MM.1S (cell line): Measurements from ENCODE around the gene MZB1.

Experiments
- DNase-seq: peaks from one replicate; pipeline ENCODE4 v3.0.0-alpha.2; 2015
- H2AFZ ChIP-seq: fragments of 300-600 bp; sonication (generic); 2 replicates; pipeline ENCODE4 v1.6.0; 2016; ENCODE audit warnings: antibody characterized with exemption, low read length
- H3F3A ChIP-seq: fragments of 300-600 bp; sonication (generic); 2 replicates; pipeline ENCODE4 v1.6.1; 2016; ENCODE audit warnings: mild to moderate bottlenecking, antibody characterized with exemption, low read length, moderate library complexity, mixed read lengths; ENCODE audit not compliant: insufficient read depth
- H3K27ac ChIP-seq: fragments of 300-600 bp; sonication (generic); 2 replicates; pipeline ENCODE4 v1.5.1; 2016; ENCODE audit warnings: mild to moderate bottlenecking, low read length
- H3K27me3 ChIP-seq: fragments of 300-600 bp; sonication (generic); replicated peaks from 2 replicates; pipeline ENCODE4 v1.6.0; 2016; ENCODE audit warnings: low read length; ENCODE audit not compliant: insufficient read depth
- H3K36me3 ChIP-seq: fragments of 300-600 bp; sonication (generic); replicated peaks from 2 replicates; pipeline ENCODE4 v1.6.1; 2016; ENCODE audit warnings: mild to moderate bottlenecking, low read length, mixed read lengths; ENCODE audit not compliant: insufficient read depth
- H3K4me1 ChIP-seq: fragments of 300-600 bp; sonication (generic); 2 replicates; pipeline ENCODE4 v1.6.1; 2016; ENCODE audit warnings: low read length, mixed read lengths
- H3K4me2 ChIP-seq: fragments of 300-600 bp; sonication (generic); 2 replicates; pipeline ENCODE4 v1.6.0; 2016; ENCODE audit warnings: low read depth, low read length
- H3K4me3 ChIP-seq: fragments of 300-600 bp; sonication (generic); 2 replicates; pipeline ENCODE4 v1.5.1; 2016; ENCODE audit warnings: low read length, mixed read lengths
- H3K79me2 ChIP-seq: fragments of 300-600 bp; sonication (generic); 2 replicates; pipeline ENCODE4 v1.6.1; 2016; ENCODE audit warnings: mixed run types, low read length, mixed read lengths
- H3K9ac ChIP-seq: fragments of 300-600 bp; sonication (generic); 2 replicates; pipeline ENCODE4 v1.6.1; 2016; ENCODE audit warnings: low read length, mixed read lengths
- H3K9me2 ChIP-seq: fragments of 300-600 bp; sonication (generic); replicated peaks from 2 replicates; pipeline ENCODE4 v1.6.1; 2016; ENCODE audit warnings: mild to moderate bottlenecking, low read length, mixed read lengths; ENCODE audit not compliant: insufficient read depth
- H3K9me3 ChIP-seq: fragments of 300-600 bp; sonication (generic); replicated peaks from 2 replicates; pipeline ENCODE4 v1.6.1; 2016; ENCODE audit warnings: mild to moderate bottlenecking, low read length, mixed read lengths; ENCODE audit not compliant: insufficient read depth
- H4K20me1 ChIP-seq: fragments of 300-600 bp; sonication (generic); 2 replicates; pipeline ENCODE4 v1.6.1; 2016; ENCODE audit warnings: mild to moderate bottlenecking, low read length, moderate library complexity, mixed read lengths; ENCODE audit not compliant: insufficient read depth
- EZH2 ChIP-seq: fragments of 300-600 bp; sonication (generic); optimal IDR thresholded peaks from 2 replicates; pipeline ENCODE3; 2017; ENCODE audit warnings: low read depth, mild to moderate bottlenecking, antibody characterized with exemption, low read length, mixed read lengths
- EZH2phosphoT487 ChIP-seq: fragments of 300-600 bp; sonication (generic); IDR thresholded peaks from 2 replicates; pipeline ENCODE4 v1.6.1; 2018; ENCODE audit warnings: antibody characterized with exemption, low read length
- TF ChIP-seq, protein P1 (sequence below): fragments of 300-600 bp; sonication (generic); IDR thresholded peaks from 2 replicates; pipeline ENCODE4 v1.5.1; 2016; ENCODE audit warnings: antibody characterized with exemption, low read length, mixed read lengths

Gene MZB1

DNA sequence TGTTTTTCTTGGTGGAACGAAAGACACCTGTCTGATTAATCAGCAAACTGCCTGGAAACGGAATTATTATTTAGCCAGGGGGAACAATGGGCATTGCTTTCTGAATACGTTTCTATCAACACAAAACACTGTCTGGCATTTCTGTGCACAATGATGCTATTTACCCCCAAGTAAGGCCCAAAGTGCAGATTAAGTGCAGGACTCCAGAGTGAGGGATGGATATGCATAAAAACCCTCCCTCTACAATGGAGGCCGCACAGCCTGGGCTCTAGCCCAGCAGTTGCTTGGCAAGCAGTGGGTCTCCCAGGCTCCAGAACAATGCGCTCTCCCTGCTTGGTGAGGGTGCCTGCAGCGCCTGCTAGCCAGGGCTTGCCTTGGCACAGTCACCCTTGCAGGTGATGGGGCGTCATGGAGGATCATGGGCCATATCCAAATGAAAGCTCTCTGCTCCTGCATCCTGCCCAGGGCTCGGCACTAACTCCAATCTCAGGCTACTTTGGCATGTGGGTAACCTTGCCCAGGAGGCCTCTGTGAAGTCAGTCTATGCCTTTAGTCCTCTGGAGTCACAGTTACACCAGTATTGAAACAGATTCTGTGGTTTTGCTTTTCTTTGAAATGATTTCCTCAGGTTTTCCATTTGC is 25.6 kb upstream of the MZB1 start:
- Histone ChIP-seq H3K4me2 (peak overlapping the region; percentile 63), H3K9me2 (no peaks in the 10 kb centered on the region)
- TF ChIP-seq EZH2phosphoT487 (no peak), EZH2 (no peak)
- TF ChIP-seq, protein P1, sequence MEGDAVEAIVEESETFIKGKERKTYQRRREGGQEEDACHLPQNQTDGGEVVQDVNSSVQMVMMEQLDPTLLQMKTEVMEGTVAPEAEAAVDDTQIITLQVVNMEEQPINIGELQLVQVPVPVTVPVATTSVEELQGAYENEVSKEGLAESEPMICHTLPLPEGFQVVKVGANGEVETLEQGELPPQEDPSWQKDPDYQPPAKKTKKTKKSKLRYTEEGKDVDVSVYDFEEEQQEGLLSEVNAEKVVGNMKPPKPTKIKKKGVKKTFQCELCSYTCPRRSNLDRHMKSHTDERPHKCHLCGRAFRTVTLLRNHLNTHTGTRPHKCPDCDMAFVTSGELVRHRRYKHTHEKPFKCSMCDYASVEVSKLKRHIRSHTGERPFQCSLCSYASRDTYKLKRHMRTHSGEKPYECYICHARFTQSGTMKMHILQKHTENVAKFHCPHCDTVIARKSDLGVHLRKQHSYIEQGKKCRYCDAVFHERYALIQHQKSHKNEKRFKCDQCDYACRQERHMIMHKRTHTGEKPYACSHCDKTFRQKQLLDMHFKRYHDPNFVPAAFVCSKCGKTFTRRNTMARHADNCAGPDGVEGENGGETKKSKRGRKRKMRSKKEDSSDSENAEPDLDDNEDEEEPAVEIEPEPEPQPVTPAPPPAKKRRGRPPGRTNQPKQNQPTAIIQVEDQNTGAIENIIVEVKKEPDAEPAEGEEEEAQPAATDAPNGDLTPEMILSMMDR, result no peak

DNA sequence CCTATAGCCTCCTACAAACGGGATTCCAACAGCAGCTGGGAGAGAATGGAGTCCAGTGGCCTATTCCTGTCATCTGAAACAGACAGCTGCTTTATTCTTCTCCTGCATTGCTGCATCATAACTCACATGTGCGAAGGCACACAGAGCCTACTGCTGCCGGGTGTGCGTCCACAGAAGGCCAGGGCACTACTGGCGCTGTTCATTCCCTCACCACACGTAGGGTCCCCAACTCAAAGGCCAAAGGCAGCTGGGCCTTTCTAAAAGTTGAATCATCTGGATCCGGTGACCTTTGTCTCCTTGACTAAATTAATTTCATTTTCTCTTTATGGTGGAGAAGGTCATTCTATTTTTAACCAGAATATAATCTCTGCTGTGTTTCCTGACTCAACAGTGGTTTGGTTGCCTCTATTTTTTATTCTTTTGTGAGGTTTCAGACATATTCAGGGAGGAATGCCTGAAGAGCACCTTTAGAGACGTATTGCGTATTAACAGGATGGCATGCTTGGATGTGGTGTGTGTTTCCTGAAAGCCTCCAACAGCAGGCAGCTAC is 24.9 kb upstream of the MZB1 start:
- peak overlapping the region; percentile 83 for H3K9ac ChIP-seq
- no peaks in the 10 kb centered on the region for H3K9me2 ChIP-seq
- H4K20me1 ChIP-seq, result no peaks in the 10 kb centered on the region
- DNase-seq, result peak; percentile 88
- no peaks in the 10 kb centered on the region for H3K79me2 ChIP-seq
- peak overlapping the region; percentile 95 for H3K27ac ChIP-seq
- peaks cover 57% of the 10 kb centered on the region for H3K4me1 ChIP-seq
- TF ChIP-seq EZH2phosphoT487 (no peak), EZH2 (no peak)
- TF ChIP-seq, protein P1, result no peak; the same call in 1 of the 2 replicates
- H3F3A ChIP-seq, result peaks cover 34% of the 10 kb centered on the region
- H3K4me2 ChIP-seq, result peak overlapping the region; percentile 63
- peak overlapping the region; percentile 4; the same call in 1 of the 2 replicates for H2AFZ ChIP-seq
- H3K27me3 ChIP-seq, result no peaks in the 10 kb centered on the region
- H3K36me3 ChIP-seq, result no peaks in the 10 kb centered on the region
- H3K4me3 ChIP-seq, result peak overlapping the region; percentile 34
- H3K9me3 ChIP-seq, result no peaks in the 10 kb centered on the region

More for the DNA sequence above, 25.6 kb upstream of the MZB1 start:
- Histone ChIP-seq H3K36me3 (no peaks in the 10 kb centered on the region), H3K27ac (peak overlapping the region; percentile 95), H4K20me1 (no peaks in the 10 kb centered on the region), H2AFZ (peak overlapping the region; percentile 4), H3K9ac (peak overlapping the region; percentile 83), H3K79me2 (no peaks in the 10 kb centered on the region), H3K27me3 (no peaks in the 10 kb centered on the region), H3F3A (peaks cover 34% of the 10 kb centered on the region), H3K4me1 (peaks cover 57% of the 10 kb centered on the region), H3K9me3 (no peaks in the 10 kb centered on the region), H3K4me3 (peak overlapping the region; percentile 32)
- DNase-seq, result peak; percentile 73

DNA sequence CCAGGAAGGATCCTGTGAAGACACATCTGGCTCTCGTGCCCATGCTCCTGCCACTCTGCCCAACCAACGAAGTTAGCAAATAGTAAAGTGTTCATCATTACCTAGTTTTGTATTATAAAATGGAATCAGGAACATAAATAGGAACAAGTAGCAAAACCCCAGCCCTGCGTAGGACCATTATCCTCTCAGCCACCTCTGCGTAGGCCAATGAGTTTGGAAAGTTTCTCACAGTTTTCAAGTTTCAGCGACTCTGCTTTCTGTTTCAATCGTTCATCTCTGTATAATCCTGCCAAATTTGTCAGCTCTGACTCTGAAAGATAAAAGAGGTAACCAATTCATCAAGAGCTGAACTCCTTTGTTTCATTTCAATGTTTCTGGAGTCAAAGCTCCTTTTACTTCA is 24.2 kb upstream of the MZB1 start:
- Histone ChIP-seq H2AFZ (0 out of 2 replicates have a peak overlapping the region, but pooled peaks have one; percentile 7), H3K4me1 (peaks cover 56% of the 10 kb centered on the region), H3K4me2 (peak overlapping the region; percentile 63), H3K9ac (peak overlapping the region; percentile 83), H4K20me1 (no peaks in the 10 kb centered on the region), H3K36me3 (no peaks in the 10 kb centered on the region), H3K27me3 (no peaks in the 10 kb centered on the region), H3F3A (peaks cover 34% of the 10 kb centered on the region), H3K9me3 (no peaks in the 10 kb centered on the region), H3K27ac (peak overlapping the region; percentile 95), H3K9me2 (no peaks in the 10 kb centered on the region), H3K4me3 (peak overlapping the region; percentile 34; the same call in 1 of the 2 replicates), H3K79me2 (no peaks in the 10 kb centered on the region)
- peak; percentile 80 for DNase-seq
- TF ChIP-seq EZH2phosphoT487 (no peak), EZH2 (no peak)
- TF ChIP-seq, protein P1, result no peak
